GM23248 (cell line): Measurements from ENCODE around the gene DCAKD.

Experiments
- EZH2 ChIP-seq: fragments of 200-600 bp; sonication (generic); IDR thresholded peaks from 2 replicates; pipeline ENCODE4 v1.6.1; 2018; ENCODE audit warnings: antibody characterized with exemption, mild to moderate bottlenecking; ENCODE audit not compliant: insufficient read depth, poor library complexity, severe bottlenecking
- EZH2phosphoT487 ChIP-seq: fragments of 200-600 bp; sonication (generic); IDR thresholded peaks from 2 replicates; pipeline ENCODE4 v1.6.1; 2018; ENCODE audit warnings: antibody characterized with exemption, moderate library complexity, mild to moderate bottlenecking, low read depth; ENCODE audit not compliant: insufficient read depth

DNA sequence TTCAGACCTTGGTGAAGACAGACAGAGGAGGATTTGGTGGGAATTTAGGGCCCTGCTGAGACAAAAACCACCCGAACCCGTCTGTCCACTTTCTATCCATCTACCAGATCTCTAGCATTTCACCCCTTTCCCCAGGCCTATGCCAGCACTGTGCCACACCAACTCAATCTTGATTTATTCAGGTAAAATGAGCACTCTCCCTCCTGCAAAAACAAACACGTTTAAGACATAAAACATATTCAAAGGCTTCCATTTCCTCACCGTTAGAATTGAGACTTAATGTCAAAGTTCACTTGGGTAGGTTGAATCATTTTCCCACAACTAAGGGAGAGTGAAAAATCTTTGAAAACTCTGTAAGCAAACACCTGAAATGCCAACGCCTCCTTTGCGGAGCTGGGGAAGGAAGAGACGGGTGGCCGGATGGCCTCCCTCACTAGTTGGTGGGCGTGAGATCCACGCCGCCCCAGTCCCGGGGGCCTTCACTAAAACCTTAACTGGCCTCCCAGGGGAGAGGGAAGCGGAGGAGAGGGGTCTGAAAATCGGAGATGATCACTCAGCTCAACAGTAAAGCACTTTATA lies 862 bp downstream of the DCAKD start:
- TF ChIP-seq EZH2 (no peak), EZH2phosphoT487 (no peak)
